Globus pallidus (tissue), 1 donor: ENCODE results near the gene ZCWPW1.
A peak's percentile ranks its signal among the peaks of the same experiment; 100 is the strongest.
"Not testable (repeated sequence)": the region's sequence is repeated elsewhere in the genome, so short reads cannot be mapped to it uniquely, and the experiment has no call there.

Experiments used
- DNase-seq: peaks from one replicate; pipeline ENCODE4 v3.0.0-alpha.2; 2015; ENCODE audit warnings: low spot score

ZCWPW1 gene

DNA sequence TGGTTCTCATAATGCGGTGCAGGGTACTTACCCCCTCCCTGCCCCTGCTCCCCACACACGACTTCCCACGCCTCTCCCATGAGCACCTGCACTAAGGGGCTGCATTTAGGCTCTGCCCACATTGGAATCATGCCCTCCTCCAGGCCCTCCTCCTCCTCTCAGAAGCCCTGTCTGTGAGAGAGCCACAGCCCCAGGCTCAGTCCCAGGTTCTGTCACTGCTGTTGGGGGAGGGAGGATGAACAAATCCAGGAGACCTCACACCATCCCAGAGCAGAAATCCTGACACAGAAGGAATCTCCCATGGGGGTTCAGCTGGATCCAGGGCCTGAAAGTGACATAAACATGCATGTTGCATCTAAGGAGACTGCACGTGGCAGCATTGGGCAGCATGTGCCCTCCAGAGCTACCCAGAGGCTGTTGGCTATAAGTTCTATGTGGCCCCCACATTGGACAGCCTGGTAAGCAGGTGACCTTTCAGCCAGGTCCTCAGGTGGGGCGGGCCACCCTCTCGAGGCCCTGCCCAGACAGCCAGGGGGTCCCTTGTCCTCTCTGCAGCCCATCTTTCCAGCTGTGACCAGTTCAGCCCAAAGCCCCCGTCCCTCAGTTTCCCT lies 56.8 kb downstream of the ZCWPW1 start:
- DNase-seq: no peak

DNA sequence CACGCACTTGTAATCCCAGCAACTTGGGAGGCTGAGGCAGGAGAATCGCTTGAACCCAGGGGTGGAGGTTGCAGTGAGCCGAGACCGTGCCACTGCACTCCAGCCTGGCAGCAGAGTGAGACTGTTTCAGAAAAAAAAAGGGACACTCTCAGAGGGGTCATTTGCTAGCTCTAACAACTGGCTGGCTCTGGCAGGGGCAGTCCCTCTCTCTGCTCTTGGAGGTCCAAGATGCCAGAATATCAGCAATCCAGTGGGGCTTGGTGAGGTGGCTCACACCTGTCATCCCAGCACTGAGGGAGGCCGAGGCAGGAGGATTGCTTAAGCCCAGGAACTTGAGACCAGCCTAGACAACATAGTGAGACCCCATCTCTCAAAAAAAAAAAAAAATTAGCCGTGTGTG lies 57.8 kb downstream of the ZCWPW1 start:
- DNase-seq: no peak

DNA sequence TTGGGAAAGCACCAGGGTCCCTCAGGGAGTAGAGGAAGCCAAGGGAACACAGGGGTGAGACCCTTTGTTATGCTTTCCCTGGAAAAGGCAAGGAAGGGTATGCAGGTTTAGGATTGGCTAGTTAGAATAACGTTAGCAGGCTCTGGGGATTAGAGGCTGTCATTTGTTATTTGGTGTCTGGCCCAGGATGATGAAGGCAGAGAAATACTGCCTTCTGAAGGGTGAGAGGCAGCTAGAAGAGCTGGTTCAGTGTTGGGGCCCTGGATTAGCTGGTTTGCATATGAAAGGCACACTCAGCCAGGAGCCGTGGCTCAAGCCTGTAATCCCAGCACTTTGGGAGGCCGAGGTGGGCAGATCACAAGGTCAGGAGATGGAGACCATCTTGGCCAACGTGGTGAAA lies 58.2 kb downstream of the ZCWPW1 start:
- no peak for DNase-seq

DNA sequence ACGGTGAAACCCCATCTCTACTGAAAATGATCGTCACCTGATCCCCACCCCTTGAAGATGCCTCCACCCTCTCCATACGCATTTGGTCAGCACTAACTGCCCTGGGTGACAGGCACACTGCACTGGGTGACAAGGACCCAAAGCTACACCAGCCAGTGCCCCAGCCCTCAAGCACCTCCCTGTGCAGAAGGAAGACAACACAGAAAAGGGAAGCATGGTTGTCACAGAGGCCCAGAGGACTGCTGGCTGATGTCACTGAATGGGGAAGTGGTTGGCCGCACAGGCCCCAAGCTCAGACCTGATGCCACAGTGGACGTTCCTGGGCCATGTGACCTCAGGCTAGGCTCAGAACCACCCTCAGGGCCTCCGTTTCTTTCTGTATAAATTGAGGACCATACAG lies 59.4 kb downstream of the ZCWPW1 start:
- peak; percentile 67 for DNase-seq

DNA sequence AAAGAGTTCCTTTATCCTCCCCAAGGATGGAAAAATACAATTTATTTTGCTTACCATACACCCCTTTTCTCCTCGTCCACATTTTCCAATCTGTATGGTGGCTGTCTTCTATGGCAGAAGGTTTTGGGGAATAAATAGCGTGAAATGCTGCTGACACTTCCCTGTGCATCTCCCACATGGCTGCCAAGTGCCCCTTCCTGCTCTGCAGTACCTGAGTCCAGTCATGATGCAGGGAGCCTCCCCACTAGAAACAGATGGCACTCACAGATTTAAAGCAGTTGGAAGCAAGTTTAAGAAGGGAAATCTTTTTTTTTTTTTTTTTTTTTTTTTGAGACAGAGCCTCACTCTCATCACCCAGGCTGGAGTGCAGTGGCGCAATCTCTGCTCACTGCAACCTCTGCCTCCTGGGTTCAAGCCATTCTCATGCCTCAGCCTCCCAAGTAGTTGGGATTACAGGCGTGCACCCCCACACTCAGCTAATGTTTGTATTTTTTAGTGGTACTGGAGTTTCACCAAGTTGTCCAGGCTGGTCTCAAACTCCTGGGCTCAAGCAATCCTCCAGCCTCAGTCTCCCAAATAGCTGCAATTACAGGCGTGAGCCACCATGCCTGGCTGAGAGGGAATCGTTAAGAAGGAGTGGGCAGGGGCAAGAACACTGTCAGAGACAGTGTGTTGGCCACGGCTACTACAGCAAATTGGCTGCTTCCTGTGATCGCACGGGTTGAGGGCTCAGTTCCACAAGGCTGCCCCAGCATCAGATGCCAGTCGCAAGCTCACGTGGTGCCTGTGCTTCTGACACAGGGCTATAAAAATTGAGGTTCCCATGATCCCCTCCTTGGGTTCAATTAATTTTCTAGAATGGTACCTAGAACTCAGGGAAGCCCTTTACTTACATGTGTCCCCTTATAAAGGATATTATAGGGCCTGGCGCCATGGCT lies 60.6 kb downstream of the ZCWPW1 start:
- no peak for DNase-seq

DNA sequence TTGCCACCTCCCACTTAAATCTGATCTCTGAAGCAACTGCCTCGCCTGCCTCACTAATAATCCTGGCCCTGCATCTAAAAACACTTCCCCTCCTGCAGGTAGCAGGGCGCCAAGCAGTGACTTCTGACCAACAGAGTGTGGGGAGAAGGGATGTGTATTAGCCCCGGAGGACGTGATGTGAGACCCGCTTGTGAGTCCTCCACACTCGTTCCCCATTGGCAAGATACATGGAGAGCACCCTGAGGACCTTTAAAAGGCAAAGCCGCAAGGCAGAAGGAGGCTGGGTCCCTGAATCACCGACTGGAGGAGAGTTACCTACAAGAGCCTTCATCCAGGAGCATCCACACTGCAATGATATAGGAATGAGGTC lies 61.3 kb downstream of the ZCWPW1 start:
- no peak for DNase-seq

DNA sequence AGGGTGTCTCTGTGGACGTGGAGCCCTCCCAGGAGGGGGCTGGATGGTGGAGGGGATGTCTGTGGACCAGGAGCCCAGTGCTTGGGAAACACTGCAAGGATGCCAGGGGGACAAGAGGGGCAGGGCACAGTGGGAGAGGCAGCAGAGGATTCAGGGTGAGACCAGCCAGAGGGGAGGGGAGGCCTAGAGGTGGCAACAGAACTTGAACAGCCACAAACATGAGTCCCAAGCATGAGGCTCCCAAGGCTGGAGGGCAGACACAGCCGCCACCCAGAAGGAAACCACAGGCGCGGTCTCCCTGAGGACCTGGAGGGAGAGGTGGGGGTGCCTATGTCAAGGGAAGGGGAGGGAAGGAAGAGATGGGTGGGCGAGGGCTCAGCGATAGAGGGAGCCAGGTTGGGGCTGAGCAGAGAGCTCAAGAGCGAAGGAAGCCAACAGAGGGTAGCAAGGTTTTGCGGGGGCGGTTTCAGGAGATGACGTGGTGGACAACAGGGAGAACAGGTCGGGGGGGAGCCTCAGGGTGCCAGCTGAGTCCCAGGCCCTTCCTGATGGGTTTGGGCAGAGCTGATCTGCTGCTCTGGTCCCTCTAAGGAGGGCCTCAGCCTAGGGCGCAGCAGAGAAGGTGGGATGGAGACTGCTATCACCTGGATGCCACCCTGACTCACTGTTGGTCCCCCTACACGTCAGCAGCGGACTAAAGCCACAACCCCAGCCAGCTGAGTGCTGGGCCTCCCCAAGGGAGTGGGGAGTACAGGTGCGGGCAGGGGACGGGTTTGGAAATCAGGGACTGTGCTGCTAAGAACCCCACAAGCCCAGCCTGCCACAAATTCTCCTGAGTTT lies 61.9 kb downstream of the ZCWPW1 start:
- no peak for DNase-seq

DNA sequence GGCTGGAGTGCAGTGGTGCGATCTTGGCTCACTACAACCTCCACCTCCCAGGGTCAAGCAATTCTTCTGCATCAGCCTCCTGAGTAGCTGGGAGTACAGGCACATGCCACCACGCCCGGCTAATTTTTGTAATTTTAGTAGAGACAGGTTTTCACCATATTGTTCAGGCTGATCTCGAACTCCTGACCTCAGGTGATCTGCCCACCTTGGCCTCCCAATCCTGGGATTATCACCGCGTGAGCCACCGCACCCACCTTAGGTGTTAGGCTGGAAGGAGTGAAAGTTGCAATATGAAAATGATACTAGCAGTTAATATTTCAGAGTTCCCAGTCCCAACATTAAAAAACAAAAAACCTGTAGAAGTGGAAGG lies 62.5 kb downstream of the ZCWPW1 start:
- not testable (repeated sequence) for DNase-seq

DNA sequence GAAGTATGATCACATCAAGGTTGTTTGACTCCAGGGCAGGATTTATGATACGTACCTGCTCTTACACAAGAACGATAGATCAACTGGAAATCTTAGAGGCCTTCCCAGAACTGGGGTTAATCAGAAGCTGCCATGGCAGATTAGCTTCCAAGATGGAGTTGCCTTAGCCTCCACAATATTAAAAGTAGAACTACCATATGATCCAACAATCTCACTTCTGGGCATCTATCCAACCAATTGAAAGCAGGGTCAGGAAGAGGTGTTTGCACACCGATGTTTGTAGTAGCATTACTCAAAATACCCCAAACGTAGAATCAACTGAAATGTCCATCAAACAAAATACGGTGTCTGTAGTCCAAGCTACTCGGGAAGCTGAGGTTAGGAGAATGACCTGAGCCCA lies 64.0 kb downstream of the ZCWPW1 start:
- no peak for DNase-seq

DNA sequence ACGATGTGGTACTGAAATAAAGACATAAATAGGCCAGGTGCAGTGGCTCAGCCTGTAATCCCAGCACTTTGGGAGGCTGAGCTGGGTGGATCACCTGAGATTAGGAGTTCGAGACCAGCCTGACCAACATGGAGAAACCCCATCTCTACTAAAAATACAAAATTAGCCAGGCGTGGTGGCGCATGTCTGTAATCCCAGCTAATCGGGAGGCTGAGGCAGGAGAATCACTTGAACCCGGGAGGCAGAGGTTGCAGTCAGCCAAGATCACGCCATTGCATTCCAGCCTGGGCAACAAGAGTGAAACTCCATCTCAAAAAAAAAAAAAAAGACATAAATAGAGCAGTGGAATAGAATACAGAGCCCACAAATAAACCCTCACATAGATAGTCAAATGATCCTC lies 64.7 kb downstream of the ZCWPW1 start:
- DNase-seq: not testable (repeated sequence)

DNA sequence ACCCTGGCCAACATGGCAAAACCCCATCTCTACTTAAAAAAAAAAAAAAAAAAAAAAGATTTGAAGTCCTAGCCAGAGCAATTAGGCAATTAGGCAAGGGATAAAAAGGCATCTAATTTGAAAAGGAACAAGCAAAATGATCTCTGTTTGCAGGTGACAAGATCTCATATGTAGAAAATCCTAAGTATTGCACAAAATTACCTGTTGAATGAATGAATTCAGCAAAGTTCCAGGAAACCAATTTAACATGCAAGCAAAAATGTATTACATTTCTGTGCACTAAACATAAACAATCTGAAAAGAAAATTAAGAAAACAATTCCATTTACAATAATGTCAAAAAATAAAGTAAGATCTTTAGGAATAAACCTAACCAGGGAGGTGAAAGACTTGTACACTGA lies 65.4 kb downstream of the ZCWPW1 start:
- no peak for DNase-seq

DNA sequence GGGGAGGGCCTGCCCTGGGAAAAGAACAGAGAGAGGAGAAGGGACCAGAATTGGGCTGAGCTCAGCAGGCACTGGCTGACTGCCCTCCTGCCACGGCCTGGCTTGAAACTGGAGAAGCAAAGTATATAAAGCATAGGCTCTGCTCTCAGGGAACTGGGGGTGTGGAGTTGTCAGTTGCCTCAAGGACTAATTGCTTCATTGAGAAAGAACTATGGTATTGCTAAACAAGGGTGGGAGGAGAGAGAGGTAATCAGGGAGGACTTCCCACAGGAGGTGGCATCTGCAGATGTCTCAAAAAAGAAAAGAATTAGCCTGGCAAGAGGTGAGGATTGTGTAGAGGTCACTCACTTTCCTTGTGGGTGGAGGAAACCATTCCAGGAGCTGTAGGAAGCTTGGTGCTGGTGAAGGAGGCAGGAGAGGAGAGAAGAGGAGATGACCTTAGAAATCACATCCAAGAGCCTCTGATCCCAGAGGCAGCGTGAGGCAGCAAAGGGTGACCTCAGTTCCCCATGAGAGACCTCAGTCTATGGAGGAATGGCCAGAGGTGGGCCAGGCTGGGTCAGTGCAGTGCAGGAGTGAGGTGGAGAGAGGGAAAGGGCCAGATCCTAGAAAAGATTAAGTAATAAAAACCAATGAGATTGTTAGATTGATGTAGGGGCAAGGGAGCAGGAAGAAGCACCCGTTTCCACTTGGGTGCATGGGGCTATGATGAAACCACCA lies 68.2 kb downstream of the ZCWPW1 start:
- no peak for DNase-seq

DNA sequence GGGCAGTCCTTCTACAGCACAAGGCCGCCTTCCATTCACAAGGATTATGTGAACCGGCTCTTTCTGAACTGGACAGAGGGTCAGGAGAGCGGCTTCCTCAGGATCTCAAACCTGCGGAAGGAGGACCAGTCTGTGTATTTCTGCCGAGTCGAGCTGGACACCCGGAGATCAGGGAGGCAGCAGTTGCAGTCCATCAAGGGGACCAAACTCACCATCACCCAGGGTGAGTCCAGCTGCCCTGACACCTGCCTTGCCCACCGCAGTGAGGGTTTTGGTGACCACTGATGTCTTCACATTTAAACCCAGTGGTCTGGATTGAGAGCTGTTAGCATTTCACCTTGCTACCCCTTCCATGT lies 69.7 kb downstream of the ZCWPW1 start:
- DNase-seq: no peak

DNA sequence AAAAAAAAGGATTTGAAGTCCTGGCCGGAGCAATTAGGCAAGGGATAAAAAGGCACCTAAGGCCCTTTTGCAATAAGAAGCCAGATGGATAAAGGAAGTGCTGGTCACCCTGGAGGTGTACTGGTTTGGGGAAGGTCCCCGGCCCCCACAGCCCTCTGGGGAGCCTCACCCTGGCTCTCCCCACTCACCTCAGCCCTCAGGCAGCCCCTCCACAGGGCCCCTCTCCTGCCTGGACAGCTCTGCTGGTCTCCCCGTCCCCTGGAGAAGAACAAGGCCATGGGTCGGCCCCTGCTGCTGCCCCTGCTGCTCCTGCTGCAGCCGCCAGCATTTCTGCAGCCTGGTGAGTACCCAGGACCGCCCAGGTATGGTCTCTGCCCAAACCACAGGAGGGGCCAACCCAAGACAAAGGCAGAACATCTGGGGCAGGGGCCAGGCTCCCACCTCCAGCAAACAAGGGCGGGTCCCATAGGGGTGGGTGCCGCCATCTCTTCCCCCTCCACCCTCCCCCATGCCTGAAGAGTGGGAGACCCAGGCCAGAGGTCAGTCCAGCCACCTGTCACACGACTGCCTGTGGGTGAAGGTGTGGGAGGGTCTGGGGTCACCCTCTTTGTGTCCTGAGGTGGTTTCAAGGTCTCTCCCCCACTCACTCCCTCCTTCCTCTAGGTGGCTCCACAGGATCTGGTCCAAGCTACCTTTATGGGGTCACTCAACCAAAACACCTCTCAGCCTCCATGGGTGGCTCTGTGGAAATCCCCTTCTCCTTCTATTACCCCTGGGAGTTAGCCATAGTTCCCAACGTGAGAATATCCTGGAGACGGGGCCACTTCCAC lies 70.3 kb downstream of the ZCWPW1 start, which contains the start of gene PILRB:
Gene PILRB (plus strand): TSS at position 91 of the 830 bp plus-strand sequence. CDS start 186 bp downstream, at position 277.
- no peak for DNase-seq

DNA sequence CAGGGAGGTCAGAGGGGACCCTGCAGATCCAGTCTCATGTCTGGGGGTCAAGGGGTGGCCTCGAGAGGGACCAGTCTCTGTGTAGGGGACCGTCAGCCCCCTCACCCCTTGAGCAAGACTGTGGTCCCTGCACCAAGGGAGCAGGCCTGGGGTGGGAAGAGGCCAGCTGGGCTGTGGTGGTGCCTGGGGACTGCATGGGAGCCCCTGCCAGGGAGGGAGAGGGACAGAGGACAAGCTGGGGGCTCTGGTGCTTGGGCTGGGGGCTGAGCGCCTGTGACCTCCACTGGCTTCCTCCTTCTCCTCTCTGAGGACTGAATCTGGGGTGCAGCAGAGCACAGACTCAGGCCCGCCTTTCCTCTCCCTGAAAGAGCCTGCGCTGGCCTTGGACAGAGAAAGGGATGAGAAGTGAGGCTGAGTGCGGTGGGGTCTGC lies 71.4 kb downstream of the ZCWPW1 start:
- DNase-seq: no peak

DNA sequence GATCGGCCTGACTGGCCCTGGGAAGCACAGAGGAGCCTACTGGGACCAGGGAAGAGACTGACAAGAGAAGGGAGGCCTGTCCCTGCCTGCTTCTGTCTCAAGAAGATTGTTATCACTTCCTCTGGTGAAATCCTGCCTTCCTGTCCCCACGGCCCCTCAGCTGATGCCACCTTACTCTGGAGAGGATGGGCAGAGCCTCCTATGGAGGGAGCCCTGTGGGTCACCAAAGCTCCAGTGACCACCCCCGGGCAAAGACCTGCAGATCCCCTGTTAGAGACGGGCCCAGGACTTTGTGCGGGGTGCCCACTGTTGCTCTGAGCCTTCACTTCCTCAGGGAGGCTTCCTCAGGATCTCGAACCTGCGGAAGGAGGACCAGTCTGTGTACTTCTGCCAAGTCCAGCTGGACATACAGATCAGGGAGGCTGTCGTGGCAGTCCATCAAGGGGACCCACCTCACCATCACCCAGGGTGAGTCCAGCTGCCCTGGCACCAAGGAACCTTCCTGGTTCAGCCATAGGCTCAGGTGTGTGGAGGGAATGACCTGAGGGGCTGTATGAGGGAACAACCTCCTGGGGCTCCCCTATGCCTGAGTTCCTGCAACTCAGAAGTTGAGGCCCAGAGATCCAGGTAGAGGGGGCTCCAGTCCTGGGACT lies 72.0 kb downstream of the ZCWPW1 start:
- DNase-seq: no peak

DNA sequence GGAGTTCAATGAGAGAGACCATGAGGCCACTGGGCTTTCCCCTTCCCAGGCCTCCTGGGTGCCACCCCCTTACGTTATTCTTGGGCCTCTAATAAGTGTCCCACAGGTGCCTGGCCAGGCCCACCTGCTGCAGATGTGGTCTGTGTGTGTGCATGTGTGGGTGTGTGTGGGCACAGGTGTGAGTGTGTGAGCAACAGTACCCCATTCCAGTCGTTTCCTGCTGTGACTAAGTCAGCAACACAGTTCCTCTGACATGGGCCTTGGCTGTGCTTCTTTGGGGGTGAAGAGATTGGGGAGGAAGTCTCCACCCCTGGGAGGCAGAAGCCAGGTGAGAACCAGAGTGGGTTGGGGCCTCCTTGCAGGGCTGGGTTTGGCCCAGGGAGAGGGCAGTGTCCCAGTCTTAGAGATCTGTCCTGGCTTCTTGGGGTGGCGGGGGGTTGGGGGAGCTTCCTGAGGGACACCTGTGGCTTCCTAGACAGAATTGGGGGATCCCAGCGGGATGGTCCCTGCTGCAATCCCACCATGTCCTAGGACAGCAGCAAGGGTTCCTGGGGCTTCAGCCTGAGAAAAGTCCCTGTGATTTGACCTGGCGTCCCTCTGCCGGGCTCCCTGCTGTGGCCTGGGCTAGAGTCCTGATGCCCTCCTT lies 74.7 kb downstream of the ZCWPW1 start:
- DNase-seq: no peak

DNA sequence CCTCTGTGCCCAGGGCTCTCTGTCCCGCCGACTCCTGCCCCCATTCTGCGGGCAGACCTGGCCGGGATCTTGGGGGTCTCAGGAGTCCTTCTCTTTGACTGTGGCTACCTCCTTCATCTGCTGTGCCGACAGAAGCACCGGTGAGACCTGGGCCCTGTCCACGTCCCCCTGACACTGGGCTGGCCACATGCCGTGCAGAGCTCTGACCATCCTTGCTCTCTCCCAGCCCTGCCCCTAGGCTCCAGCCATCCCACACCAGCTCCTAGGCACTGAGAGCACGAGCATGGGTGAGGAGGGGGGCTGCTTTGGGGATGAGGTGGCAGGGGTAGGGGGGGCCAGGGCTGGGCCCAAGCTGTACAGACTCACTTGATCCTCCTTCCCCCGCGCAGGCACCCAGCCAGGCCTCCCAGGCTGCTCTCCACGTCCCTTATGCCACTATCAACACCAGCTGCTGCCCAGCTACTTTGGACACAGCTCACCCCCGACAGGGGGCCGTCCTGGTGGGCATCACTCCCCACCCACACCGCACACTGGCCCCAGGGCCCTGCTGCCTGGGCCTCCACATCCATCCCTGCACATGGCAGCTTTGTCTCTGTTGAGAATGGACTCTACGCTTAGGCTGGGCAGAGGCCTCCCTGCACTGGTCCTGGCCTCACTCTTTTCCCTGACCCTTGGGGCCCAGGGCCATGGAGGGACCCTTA lies 75.4 kb downstream of the ZCWPW1 start:
- DNase-seq: no peak

DNA sequence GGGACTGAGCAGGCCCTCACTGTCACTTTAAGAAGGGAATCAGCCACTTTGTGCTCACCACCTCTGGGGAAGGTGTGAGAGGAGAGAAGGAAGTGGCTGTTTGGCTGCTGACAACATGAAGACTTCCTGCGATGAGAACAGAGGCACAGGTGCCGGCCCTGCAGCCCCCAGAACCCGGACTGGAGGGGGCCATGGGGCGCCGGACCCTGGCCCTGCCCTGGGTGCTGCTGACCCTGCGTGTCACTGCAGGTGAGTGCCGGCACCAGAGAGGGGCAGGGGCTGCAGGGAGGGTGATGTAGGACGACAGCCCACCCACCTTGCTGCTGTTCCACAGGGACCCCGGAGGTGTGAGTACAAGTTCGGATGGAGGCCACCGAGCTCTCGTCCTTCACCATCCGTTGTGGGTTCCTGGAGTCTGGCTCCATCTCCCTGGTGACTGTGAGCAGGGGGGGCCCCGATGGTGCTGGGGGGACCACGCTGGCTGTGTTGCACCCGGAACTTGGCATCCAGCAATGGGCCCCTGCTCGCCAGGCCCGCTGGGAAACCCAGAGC lies 76.2 kb downstream of the ZCWPW1 start:
- DNase-seq: not testable (repeated sequence)
